Mesothelial cell of epicardium (in vitro differentiated cells): ENCODE data around the gene ACCSL. TPM values are rescaled to one million over a fixed set of nuclear protein-coding genes. Genes with fewer than 3 reads are reported as not detected.

Experiments used
- DNase-seq, 2 experiments: peaks; one replicate each; pipeline ENCODE4 v3.0.0; 2021; ENCODE audit warnings: low spot score in 2 of 2; ENCODE audit not compliant: unreplicated experiment in 2 of 2
- H3K27ac Mint-ChIP-seq: 2 replicates; pipeline ENCODE4 v1.8.0; 2021; ENCODE audit warnings: mixed read lengths
- H3K27me3 Mint-ChIP-seq: 2 replicates; pipeline ENCODE4 v1.8.0; 2021; ENCODE audit warnings: low read depth, mixed read lengths
- H3K36me3 Mint-ChIP-seq: 2 replicates; pipeline ENCODE4 v1.8.0; 2021; ENCODE audit warnings: mixed read lengths
- H3K4me1 Mint-ChIP-seq: 2 replicates; pipeline ENCODE4 v1.8.0; 2021; ENCODE audit warnings: mixed read lengths
- H3K4me3 Mint-ChIP-seq: 2 replicates; pipeline ENCODE4 v1.8.0; 2021; ENCODE audit warnings: mild to moderate bottlenecking, moderate library complexity, mixed read lengths
- H3K9me3 Mint-ChIP-seq: 2 replicates; pipeline ENCODE4 v1.8.0; 2021; ENCODE audit warnings: mixed read lengths
- total RNA-seq: library from RNA; stranded (reverse); gene quantifications from 3 replicates; pipeline ENCODE4 v1.2.1, GENCODE V29; 2021
- TF ChIP-seq, protein P1 (sequence below): fragments of 200-600 bp; sonication (generic); IDR thresholded peaks from one replicate; pipeline ENCODE4 v1.5.0; 2021; ENCODE audit warnings: antibody characterized with exemption; ENCODE audit not compliant: unreplicated experiment

The ACCSL gene
- total RNA-seq, 1 donor from 2014 or later: not detected

DNA sequence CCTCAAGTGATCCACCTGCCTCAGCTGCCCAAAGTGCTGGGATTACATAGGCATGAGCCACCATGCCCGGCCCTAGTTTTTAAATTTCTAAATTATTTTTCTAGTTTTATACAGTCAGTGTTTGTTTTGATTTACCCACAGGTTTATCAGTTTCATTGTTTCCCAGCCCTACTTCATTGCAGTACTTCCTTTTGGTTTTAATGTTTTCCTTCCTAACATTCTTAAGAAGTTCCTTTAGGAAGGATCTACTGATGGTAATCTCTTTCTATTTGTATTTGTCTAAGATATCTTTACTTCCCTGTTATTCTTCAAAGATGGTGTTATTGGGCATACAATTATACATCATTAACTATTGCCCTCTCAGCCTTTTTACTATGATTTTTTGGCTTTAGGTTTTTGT is 42.8 kb downstream of the ACCSL start:
- no peak overlapping the region for H3K27ac Mint-ChIP-seq
- TF ChIP-seq, protein P1, sequence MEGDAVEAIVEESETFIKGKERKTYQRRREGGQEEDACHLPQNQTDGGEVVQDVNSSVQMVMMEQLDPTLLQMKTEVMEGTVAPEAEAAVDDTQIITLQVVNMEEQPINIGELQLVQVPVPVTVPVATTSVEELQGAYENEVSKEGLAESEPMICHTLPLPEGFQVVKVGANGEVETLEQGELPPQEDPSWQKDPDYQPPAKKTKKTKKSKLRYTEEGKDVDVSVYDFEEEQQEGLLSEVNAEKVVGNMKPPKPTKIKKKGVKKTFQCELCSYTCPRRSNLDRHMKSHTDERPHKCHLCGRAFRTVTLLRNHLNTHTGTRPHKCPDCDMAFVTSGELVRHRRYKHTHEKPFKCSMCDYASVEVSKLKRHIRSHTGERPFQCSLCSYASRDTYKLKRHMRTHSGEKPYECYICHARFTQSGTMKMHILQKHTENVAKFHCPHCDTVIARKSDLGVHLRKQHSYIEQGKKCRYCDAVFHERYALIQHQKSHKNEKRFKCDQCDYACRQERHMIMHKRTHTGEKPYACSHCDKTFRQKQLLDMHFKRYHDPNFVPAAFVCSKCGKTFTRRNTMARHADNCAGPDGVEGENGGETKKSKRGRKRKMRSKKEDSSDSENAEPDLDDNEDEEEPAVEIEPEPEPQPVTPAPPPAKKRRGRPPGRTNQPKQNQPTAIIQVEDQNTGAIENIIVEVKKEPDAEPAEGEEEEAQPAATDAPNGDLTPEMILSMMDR: no peak
- H3K36me3 Mint-ChIP-seq: peaks cover 23% of the 10 kb centered on the region
- no peak overlapping the region for H3K4me3 Mint-ChIP-seq
- H3K27me3 Mint-ChIP-seq: no peaks in the 10 kb centered on the region
- no peak for DNase-seq
- peaks cover 23% of the 10 kb centered on the region for H3K9me3 Mint-ChIP-seq
- peaks cover 8% of the 10 kb centered on the region for H3K4me1 Mint-ChIP-seq

DNA sequence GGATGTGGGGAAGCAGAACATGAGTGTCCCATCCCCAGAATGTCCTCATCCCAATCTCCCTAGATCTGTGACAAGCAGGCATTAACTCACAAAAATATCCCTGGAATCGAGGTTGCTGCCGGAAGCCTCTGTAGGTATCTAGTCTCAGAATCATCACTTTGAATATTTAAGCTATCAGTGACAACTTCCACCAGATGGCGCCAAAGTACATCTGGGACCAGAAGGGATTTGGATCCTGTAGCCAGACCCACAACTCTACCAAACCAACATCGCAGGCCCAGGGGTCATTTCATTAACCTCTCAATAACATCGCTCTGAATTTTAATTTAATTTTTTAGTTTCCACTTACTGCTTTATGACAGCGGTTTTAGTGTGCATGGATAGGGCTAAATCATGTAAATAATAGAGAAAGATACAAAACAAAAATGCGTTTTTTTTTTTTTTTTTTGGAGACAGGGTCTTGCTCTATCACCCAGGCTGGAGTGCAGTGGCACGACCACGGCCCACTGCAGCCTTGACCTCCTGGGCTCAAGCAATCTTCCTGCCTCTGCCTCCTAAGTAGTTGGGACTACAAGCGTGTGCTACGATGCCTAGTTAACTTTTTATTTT is 46.6 kb downstream of the ACCSL start:
- Mint-ChIP-seq H3K9me3 (peaks cover 6% of the 10 kb centered on the region), H3K27me3 (no peaks in the 10 kb centered on the region), H3K36me3 (peaks cover 4% of the 10 kb centered on the region), H3K27ac (no peak overlapping the region), H3K4me1 (peaks cover 12% of the 10 kb centered on the region), H3K4me3 (peak overlapping the region; percentile 54)
- TF ChIP-seq, protein P1: peak; percentile 73
- peak; percentile 69 to 80 for DNase-seq

DNA sequence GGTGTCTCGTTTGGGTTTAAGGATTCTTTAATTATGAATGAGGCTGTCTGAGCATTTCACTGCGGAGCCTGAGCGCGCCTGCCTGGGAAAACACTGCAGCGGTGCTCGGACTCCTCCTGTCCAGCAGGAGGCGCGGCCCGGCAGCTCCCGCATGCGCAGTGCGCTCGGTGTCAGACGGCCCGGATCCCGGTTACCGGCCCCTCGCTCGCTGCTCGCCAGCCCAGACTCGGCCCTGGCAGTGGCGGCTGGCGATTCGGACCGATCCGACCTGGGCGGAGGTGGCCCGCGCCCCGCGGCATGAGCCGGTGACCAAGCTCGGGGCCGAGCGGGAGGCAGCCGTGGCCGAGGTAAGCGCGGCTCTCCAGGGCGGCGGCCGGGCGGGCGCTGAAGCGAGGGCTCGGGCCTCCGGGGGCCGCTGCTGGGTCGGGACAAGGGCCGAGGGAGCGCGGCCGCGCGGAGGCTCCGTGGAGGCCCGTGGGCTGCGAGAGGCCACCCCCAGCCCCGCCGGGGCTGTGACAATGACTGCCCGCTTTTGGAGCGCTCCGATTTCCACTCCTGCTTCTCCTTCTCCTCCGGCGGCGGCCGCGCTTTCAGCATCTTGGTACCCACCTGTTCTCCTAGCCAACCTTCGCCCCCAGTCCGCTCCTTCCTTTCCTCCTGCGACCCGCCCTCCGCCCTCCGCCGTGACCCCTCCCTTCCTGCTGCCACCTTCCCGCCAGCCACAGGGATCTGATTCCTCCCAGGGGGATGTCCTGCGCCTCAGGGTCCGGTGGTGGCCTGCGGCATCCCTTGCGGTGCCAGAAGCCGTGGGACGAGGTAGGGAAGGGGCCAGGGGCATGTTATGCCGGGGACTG is 48.0 kb downstream of the ACCSL start, which contains the start of gene EXT2:
Gene EXT2, plus strand, starts transcription at position 173 of the 854 bp plus-strand sequence. CDS start 12,035 bp downstream, outside the sequence.
- H3K27ac Mint-ChIP-seq: peak within 1 kb of the TSS; percentile 58
- peaks cover 12% of the 10 kb centered on the region for H3K4me1 Mint-ChIP-seq
- H3K27me3 Mint-ChIP-seq: no peaks in the 10 kb centered on the region
- H3K9me3 Mint-ChIP-seq: no peaks in the 10 kb centered on the region
- H3K36me3 Mint-ChIP-seq: peaks cover 7% of the 10 kb centered on the region
- peak within 1 kb of the TSS; percentile 78 for H3K4me3 Mint-ChIP-seq
- TF ChIP-seq, protein P1: peak; percentile 88
- peak; percentile 80 to 92 for DNase-seq

DNA sequence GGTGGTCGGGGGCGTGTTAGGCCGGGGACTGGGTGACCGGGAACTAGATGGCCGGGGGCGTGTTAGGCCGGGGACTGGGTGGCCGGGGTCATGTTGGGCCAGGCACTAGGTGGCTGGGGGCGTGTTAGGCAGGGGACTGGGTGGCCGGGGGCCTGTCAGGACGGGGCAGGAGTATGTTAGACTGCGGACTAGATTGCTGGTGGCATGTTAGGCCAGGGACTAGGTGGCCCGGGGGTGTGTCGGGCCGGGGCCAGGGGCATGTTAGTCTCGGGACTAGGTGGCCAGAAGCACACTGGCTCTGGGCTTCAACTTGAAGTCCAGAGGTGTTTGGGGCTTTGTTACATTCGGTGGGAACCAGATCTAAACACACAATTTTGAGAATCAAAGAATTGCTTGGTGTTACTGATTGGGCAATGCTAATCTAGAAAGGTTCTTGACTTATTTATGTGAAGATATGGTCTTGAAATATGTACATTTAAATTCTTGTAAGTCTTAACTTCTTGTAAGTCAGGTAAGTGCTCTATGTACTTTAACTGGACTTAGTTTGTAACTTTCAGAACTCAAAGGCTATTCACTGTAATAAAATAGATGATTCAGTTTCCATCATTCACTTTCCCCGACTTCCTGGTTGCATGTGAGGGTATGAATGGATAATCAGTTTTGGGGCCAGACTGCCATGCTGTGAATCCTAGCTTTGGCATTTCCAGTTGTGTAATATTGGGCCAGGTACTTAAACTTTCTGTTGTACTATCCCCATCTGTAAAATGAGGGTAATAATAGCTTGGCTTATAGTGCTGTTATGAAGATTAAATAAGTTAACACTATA is 48.8 kb downstream of the ACCSL start:
- no peak for DNase-seq
- TF ChIP-seq, protein P1: no peak
- Mint-ChIP-seq H3K27ac (peak overlapping the region; percentile 58), H3K4me3 (peak overlapping the region; percentile 78), H3K9me3 (no peaks in the 10 kb centered on the region), H3K36me3 (peaks cover 7% of the 10 kb centered on the region), H3K27me3 (no peaks in the 10 kb centered on the region), H3K4me1 (peaks cover 12% of the 10 kb centered on the region)

DNA sequence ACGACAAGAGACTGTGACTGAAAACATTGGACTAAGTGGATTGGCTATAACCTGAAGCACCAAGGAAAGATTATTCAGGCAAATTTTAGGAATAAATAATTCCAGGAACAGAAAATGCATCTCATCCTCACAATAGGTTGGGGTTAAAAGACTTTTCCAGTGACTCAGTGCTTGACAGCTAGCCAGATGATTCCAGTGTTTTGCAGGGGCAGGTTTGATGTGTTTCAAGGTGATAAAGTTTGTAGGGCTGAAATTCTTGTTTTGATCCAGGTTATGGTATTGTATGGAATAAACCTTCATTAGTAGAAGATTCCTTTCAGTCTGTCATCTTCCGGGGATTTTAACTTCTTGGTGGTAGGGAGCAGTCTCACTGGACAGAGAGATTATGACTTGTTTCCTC is 50.0 kb downstream of the ACCSL start:
- Mint-ChIP-seq H3K4me1 (peaks cover 12% of the 10 kb centered on the region), H3K27ac (no peak overlapping the region), H3K27me3 (no peaks in the 10 kb centered on the region), H3K36me3 (peaks cover 7% of the 10 kb centered on the region), H3K4me3 (no peak overlapping the region), H3K9me3 (no peaks in the 10 kb centered on the region)
- TF ChIP-seq, protein P1: no peak
- no peak for DNase-seq
